ENCODE measurements around the gene DYNLT1. TPM values are rescaled to one million over a fixed set of nuclear protein-coding genes. Genes with fewer than 3 reads are reported as not detected.

The DYNLT1 gene
- total and polyA plus RNA-seq, 4 experiments from 2014 or later, result 78.8 to 105 (median 92.1) TPM

DNA sequence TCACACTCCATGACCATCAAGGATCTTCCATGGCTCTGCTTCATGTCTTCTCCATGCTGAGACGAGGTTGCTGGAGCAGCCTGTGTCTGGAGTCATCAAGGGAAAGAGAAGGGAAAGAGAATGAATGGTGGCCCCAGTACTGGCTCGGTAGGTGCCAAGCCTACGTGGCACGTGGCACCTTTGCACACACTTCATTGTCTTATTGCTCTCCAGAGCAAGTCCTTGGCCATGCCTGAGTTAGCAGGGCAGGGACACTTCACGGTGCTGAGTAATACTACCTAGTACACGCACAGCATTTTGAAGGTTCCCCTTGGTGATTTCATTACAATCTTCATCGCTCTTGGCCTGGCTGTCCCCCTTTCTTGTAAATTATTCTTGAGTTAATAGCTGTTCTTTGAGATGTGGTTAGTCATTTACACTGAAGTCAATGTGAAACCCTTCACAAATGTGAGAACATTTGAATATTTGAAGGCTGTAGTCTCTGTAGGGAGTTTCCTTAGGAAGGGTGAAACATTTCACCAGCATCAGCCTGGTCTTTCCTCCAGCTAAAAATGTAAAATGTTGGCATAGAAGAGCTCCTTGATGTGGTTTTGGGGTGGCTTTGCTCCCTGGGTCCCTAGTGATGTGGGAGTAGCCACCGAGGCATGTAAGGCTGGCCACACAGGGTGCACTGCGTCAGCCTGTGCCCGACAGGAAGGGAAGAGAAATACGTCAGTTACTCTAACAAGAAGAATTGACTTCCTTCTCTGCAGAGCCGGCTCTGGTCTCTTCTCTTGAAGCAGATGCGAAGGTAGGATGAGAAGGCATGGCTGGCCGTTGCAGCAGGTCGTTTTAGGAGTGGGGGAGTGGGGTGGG lies 5.0 kb upstream of the DYNLT1 start, which contains the start of gene SYTL3:
TSS of gene SYTL3 (plus strand) at position 766 of the 855 bp plus-strand sequence. CDS start 13,215 bp downstream, outside the sequence.
- Mint-ChIP-seq H3K9me3 (no peaks in the 10 kb centered on the region), H3K27me3 (no peaks in the 10 kb centered on the region), H3K4me3 (peak within 1 kb of the TSS; percentile 69 to 89 (median 84)), H3K36me3 (peaks cover 0 to 28% of the 10 kb centered on the region in 2 donors), H3K27ac (peak within 1 kb of the TSS; percentile 82 to 98 (median 94)), H3K4me1 (peaks cover 49 to 77% (median 58%) of the 10 kb centered on the region in 4 donors)
- Histone ChIP-seq H3K36me3 (ENCODE audit: insufficient read depth, low read length) (no peaks in the 10 kb centered on the region), H3K27me3 (ENCODE audit: insufficient read depth, low read length) (no peaks in the 10 kb centered on the region), H3K27ac (ENCODE audit: low read depth, low read length) (peak within 1 kb of the TSS; percentile 66), H3K4me3 (ENCODE audit: low read length in 2 of 2) (peak within 1 kb of the TSS in 1 of 2 donors; percentile 26), H3K9me3 (ENCODE audit: control insufficient read depth in 1 of 2, low read length in 2 of 2) (no peaks in the 10 kb centered on the region), H3K4me1 (ENCODE audit: insufficient read depth, low read length) (peaks cover 57% of the 10 kb centered on the region)
- peak; percentile 92 to 94 (median 92) for DNase-seq
- CTCF ChIA-PET (ENCODE audit: partially characterized antibody), result interaction anchor here (1.8 to 12.0 kb wide), 3 partner anchors 11 to 436 kb away, joined by 8 to 110 read pairs (median 10); no protein-coding TSS in a partner anchor
- intact Hi-C loops (cut with micrococcal nuclease), result loop anchor here (2.0 to 10.0 kb wide), 2 partner anchors 15 to 205 kb away; no protein-coding TSS in a partner anchor
- POLR2A ChIA-PET (ENCODE audit: partially characterized antibody), result interaction anchor here (0.6 to 2.8 kb wide), 13 partner anchors 9 to 1024 kb away, joined by 3 to 15 read pairs (median 4); partner anchors contain the start of gene TMEM181

DNA sequence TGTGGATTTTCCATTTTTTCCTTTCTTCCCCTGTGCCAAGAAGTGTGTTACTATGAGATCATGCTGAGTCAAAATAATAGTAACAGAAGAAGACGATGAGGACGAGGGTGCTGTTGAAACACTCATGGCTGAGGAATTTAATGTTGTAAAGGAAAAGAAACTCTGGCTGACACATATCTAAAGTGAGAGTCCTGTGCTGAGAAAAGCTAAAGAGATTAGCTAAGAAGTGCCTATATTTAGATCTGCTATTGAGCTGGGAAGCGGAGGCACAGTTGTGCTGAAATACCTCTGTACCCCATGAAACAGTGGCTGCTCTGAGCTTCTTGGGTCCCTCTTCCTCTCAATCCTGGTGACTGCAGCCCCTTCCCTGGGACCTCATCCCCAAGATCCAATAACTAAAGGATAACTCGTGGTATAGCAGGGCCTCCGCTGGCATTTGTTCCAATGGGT lies 4.2 kb upstream of the DYNLT1 start:
- peak overlapping the region in 1 of 2 donors; percentile 26 for H3K4me3 ChIP-seq (ENCODE audit: low read length in 2 of 2)
- peak overlapping the region; percentile 66 for H3K27ac ChIP-seq (ENCODE audit: low read depth, low read length)
- CTCF ChIA-PET (ENCODE audit: partially characterized antibody), result interaction anchor here (1.8 to 12.0 kb wide), 3 partner anchors 12 to 435 kb away, joined by 8 to 110 read pairs (median 10); no protein-coding TSS in a partner anchor
- peaks cover 0 to 2% (median 0%) of the 10 kb centered on the region in 8 donors for H3K9me3 Mint-ChIP-seq
- peaks cover 49% of the 10 kb centered on the region for H3K4me1 ChIP-seq (ENCODE audit: insufficient read depth, low read length)
- peaks cover 43 to 72% (median 51%) of the 10 kb centered on the region in 4 donors for H3K4me1 Mint-ChIP-seq
- no peaks in the 10 kb centered on the region for H3K27me3 Mint-ChIP-seq
- POLR2A ChIA-PET (ENCODE audit: partially characterized antibody), result interaction anchor here (1.2 to 2.8 kb wide), 7 partner anchors 8 to 205 kb away, joined by 3 to 15 read pairs (median 6); partner anchors contain the start of gene TMEM181
- peak overlapping the region; percentile 82 to 98 (median 94) for H3K27ac Mint-ChIP-seq
- H3K4me3 Mint-ChIP-seq, result peak overlapping the region in 2 of 8 donors; percentile 21 to 89
- H3K27me3 ChIP-seq (ENCODE audit: insufficient read depth, low read length), result no peaks in the 10 kb centered on the region
- DNase-seq, result no peak
- no peaks in the 10 kb centered on the region for H3K9me3 ChIP-seq (ENCODE audit: control insufficient read depth in 1 of 2, low read length in 2 of 2)
- H3K36me3 Mint-ChIP-seq, result peaks cover 0 to 25% of the 10 kb centered on the region in 2 donors
- intact Hi-C loops (cut with micrococcal nuclease), result loop anchor here (2.0 to 10.0 kb wide), 2 partner anchors 14 to 206 kb away; no protein-coding TSS in a partner anchor
- H3K36me3 ChIP-seq (ENCODE audit: insufficient read depth, low read length), result no peaks in the 10 kb centered on the region

DNA sequence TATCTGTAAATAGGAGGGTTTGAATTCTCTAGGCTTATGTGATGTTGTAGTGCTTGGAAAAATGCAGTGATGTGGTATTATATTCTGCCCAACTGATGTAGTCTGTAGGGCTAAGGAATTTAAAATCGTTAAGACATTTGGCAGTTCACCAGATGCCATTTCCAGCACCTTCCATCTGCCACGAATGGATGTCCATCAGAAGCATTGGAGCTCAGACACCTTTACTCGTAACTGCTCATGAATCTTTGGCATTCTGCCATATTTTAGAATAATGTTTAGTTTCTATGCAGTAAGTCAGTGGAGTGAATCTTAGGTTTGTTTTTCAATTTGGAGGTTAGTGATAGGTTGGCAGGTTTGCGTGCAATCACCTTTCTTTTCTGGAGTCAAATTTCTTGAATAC lies 3.0 kb upstream of the DYNLT1 start:
- H3K9me3 Mint-ChIP-seq, result peaks cover 0 to 2% (median 0%) of the 10 kb centered on the region in 8 donors
- no peak overlapping the region for H3K27ac ChIP-seq (ENCODE audit: low read depth, low read length)
- H3K27me3 Mint-ChIP-seq, result no peaks in the 10 kb centered on the region
- H3K36me3 Mint-ChIP-seq, result peaks cover 0 to 27% of the 10 kb centered on the region in 2 donors
- H3K4me1 ChIP-seq (ENCODE audit: insufficient read depth, low read length), result peaks cover 45% of the 10 kb centered on the region
- peaks cover 39 to 71% (median 46%) of the 10 kb centered on the region in 4 donors for H3K4me1 Mint-ChIP-seq
- H3K4me3 ChIP-seq (ENCODE audit: low read length in 2 of 2), result no peak overlapping the region
- no peak for DNase-seq
- H3K36me3 ChIP-seq (ENCODE audit: insufficient read depth, low read length), result peaks cover under 1% of the 10 kb centered on the region
- ChIA-PET CTCF (ENCODE audit: partially characterized antibody) (interaction anchor here (0.5 to 12.0 kb wide), 4 partner anchors 9 to 1700 kb away, joined by 3 to 110 read pairs (median 6); no protein-coding TSS in a partner anchor), POLR2A (ENCODE audit: partially characterized antibody) (interaction anchor here (1.1 to 4.7 kb wide), 2 partner anchors 11 to 39 kb away, joined by 3 to 22 read pairs; no protein-coding TSS in a partner anchor)
- H3K27me3 ChIP-seq (ENCODE audit: insufficient read depth, low read length), result no peaks in the 10 kb centered on the region
- no peaks in the 10 kb centered on the region for H3K9me3 ChIP-seq (ENCODE audit: control insufficient read depth in 1 of 2, low read length in 2 of 2)
- peak overlapping the region in 1 of 8 donors; percentile 36 for H3K4me3 Mint-ChIP-seq
- H3K27ac Mint-ChIP-seq, result peak overlapping the region; percentile 22 to 92 (median 74)
- intact Hi-C loops (cut with micrococcal nuclease), result loop anchor here (10.0 kb wide), 1 partner anchor 207 kb away; no protein-coding TSS in a partner anchor

DNA sequence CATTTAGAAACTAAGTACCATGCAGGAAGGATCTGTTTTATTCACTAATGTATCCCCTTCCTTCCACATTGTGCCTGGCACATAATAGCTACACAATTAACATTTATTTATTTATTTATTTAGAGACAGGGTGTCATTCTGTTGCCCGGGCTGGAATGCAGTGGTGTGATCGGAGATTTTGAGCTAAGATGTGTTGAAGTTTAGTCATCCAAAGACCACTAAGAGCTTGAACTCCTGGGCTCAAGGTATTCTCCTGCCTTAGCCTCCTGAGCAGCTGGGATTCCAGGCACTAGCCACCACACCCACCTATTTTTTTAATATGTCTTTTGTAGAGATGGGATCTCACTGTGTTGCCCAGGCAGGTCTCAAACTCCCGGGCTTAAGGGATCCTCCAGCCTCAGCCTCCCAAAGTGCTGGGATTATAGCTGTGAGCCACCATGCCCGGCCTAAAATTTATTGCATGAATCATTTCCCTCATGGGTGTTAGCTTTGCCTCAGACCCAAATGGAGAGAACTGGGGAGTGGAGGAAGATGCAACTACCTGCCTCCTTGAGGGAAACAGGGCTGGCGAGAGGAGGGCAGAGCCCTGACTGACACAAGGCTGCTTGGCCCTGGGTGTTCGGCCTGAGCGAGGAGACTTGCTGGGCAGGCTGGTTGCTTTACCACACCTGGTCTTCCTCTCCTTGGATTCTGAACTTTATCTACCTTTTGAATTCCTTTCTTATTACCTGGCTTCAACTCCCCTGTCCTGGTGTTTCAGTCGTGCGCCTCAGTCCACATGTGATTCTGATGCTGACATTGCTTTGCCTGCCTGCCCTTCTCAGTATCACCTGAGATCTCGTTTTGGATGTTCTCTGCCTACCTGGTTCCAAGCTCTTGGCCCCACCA lies 1.7 kb upstream of the DYNLT1 start:
- Mint-ChIP-seq H3K9me3 (peaks cover 0 to 2% (median 0%) of the 10 kb centered on the region in 8 donors), H3K36me3 (peaks cover 3 to 34% of the 10 kb centered on the region in 2 donors), H3K27ac (peak overlapping the region; percentile 92 to 99 (median 97)), H3K27me3 (no peaks in the 10 kb centered on the region), H3K4me1 (peaks cover 46 to 81% (median 52%) of the 10 kb centered on the region in 4 donors), H3K4me3 (peak overlapping the region; percentile 86 to 100 (median 94))
- Histone ChIP-seq H3K4me3 (ENCODE audit: low read length in 2 of 2) (no peak overlapping the region), H3K4me1 (ENCODE audit: insufficient read depth, low read length) (peaks cover 54% of the 10 kb centered on the region), H3K36me3 (ENCODE audit: insufficient read depth, low read length) (peaks cover 6% of the 10 kb centered on the region), H3K27ac (ENCODE audit: low read depth, low read length) (no peak overlapping the region), H3K27me3 (ENCODE audit: insufficient read depth, low read length) (no peaks in the 10 kb centered on the region), H3K9me3 (ENCODE audit: control insufficient read depth in 1 of 2, low read length in 2 of 2) (no peaks in the 10 kb centered on the region)
- ChIA-PET POLR2A (ENCODE audit: partially characterized antibody) (interaction anchor here (1.1 to 7.0 kb wide), 5 partner anchors 7 to 223 kb away, joined by 3 to 130 read pairs (median 22); no protein-coding TSS in a partner anchor), CTCF (ENCODE audit: partially characterized antibody) (interaction anchor here (1.5 to 12.0 kb wide), 3 partner anchors 7 to 15 kb away, joined by 4 to 110 read pairs (median 4); no protein-coding TSS in a partner anchor)
- no peak for DNase-seq
- intact Hi-C loops (cut with micrococcal nuclease), result loop anchor here (10.0 kb wide), 1 partner anchor 209 kb away; no protein-coding TSS in a partner anchor

DNA sequence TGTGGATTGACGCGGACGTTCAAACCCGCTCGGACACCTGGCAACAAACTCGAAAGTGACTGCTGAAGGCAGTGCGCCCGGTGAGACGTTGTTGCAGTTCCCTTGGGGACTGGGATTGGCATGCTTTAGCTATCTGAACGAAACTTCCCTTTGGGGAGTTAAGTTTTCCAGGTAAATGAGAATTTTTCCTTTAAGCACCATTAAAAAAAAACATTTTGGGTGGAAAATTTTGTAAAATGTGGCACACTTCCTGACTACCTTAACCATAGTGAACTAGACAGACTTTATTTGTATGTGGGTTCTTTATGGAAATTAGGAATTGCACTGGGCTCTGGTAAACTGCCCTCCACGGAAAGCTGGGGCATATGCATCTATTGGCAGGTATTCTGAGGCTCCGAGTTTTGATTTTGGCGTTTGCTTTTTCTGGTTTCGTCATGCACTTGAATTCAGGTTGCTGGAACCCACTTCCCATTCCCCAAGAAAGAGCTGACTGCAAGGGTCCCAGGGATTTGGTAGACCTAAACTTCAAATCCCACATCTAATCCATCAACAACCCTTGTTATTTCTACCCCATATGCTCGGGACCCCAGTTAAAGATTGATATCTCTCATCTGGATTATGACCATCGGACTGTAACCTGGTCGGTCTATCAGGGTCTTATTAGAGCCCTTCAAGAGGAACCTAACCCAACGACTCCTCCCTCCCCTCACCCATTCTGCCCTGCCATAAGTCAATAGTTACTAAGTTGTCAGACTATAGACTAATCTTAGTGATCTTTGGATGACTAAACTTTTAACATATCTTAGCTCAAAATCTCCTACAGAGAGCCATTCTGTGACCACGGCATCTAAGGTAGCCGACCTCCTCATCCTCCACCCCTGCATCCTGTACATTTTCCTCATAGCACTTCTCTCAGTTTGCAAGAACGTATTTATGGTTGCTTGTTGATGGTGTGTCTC lies 800 bp upstream of the DYNLT1 start:
- Histone ChIP-seq H3K4me3 (ENCODE audit: low read length in 2 of 2) (peak overlapping the region; percentile 84 to 85), H3K9me3 (ENCODE audit: control insufficient read depth in 1 of 2, low read length in 2 of 2) (no peaks in the 10 kb centered on the region), H3K27me3 (ENCODE audit: insufficient read depth, low read length) (no peaks in the 10 kb centered on the region), H3K4me1 (ENCODE audit: insufficient read depth, low read length) (peaks cover 54% of the 10 kb centered on the region), H3K27ac (ENCODE audit: low read depth, low read length) (peak overlapping the region; percentile 96), H3K36me3 (ENCODE audit: insufficient read depth, low read length) (peaks cover 6% of the 10 kb centered on the region)
- Mint-ChIP-seq H3K9me3 (peaks cover 0 to 2% (median 0%) of the 10 kb centered on the region in 8 donors), H3K27ac (peak overlapping the region; percentile 92 to 99 (median 97)), H3K27me3 (no peaks in the 10 kb centered on the region), H3K4me1 (peaks cover 49 to 83% (median 55%) of the 10 kb centered on the region in 4 donors), H3K36me3 (peaks cover 9 to 41% of the 10 kb centered on the region in 2 donors), H3K4me3 (peak overlapping the region; percentile 86 to 100 (median 94))
- ChIA-PET POLR2A (ENCODE audit: partially characterized antibody) (interaction anchor here (0.9 to 7.0 kb wide), 19 partner anchors 8 to 477 kb away, joined by 3 to 130 read pairs (median 10); partner anchors contain the start of genes GTF2H5, SERAC1 and TMEM181), CTCF (ENCODE audit: partially characterized antibody) (interaction anchor here (0.8 to 12.0 kb wide), 5 partner anchors 8 to 45 kb away, joined by 3 to 110 read pairs (median 4); no protein-coding TSS in a partner anchor)
- intact Hi-C loops (cut with micrococcal nuclease), result loop anchor here (10.0 kb wide), 1 partner anchor 209 kb away; no protein-coding TSS in a partner anchor
- DNase-seq, result peak in 2 of 5 donors; percentile 22 to 63

All from CD4-positive, alpha-beta memory T cell (primary cell).